ENCODE results near the gene CARM1.
A peak's percentile ranks its signal among the peaks of the same experiment; 100 is the strongest.
"Not testable (repeated sequence)": the region's sequence is repeated elsewhere in the genome, so short reads cannot be mapped to it uniquely, and the experiment has no call there.

Gene CARM1

GRCh38 chr19:10846500-10847202 is 24.7 kb upstream of the CARM1 start:
- DNase-seq (ENCODE audit: low read depth): no peak

- DNase-seq (ENCODE audit: low read depth): no peak
Measured at GRCh38 chr19:10848230-10848856, 23.0 kb upstream of the CARM1 start, which contains the start of gene C19orf38. TSS of gene C19orf38 (plus strand) at chr19:10848415. CDS start at chr19:10848509, 94 bp downstream.

- DNase-seq (ENCODE audit: low read depth): no peak
Measured at GRCh38 chr19:10850631-10851030, 20.7 kb upstream of the CARM1 start.

GRCh38 chr19:10852098-10852800 is 19.1 kb upstream of the CARM1 start:
- DNase-seq (ENCODE audit: low read depth): peak; percentile 74

- DNase-seq (ENCODE audit: low read depth): no peak
Measured at GRCh38 chr19:10852941-10853340, 18.4 kb upstream of the CARM1 start.

- no peak for DNase-seq (ENCODE audit: low read depth)
Measured at GRCh38 chr19:10854350-10855089, 16.8 kb upstream of the CARM1 start.

GRCh38 chr19:10855879-10856522 is 15.4 kb upstream of the CARM1 start:
- no peak for DNase-seq (ENCODE audit: low read depth)

- DNase-seq (ENCODE audit: low read depth): not testable (repeated sequence)
Measured at GRCh38 chr19:10856899-10857298, 14.5 kb upstream of the CARM1 start.

GRCh38 chr19:10858204-10858828 is 13.0 kb upstream of the CARM1 start:
- DNase-seq (ENCODE audit: low read depth): no peak

- DNase-seq (ENCODE audit: low read depth): peak; percentile 28
Measured at GRCh38 chr19:10861103-10861651, 10.2 kb upstream of the CARM1 start.

- no peak for DNase-seq (ENCODE audit: low read depth)
Measured at GRCh38 chr19:10862561-10863106, 8.7 kb upstream of the CARM1 start.

- peak; percentile 43 for DNase-seq (ENCODE audit: low read depth)
Measured at GRCh38 chr19:10863107-10863717, 8.1 kb upstream of the CARM1 start.

GRCh38 chr19:10864538-10864899 is 6.8 kb upstream of the CARM1 start:
- DNase-seq (ENCODE audit: low read depth): peak; percentile 60

- DNase-seq (ENCODE audit: low read depth): no peak
Measured at GRCh38 chr19:10866495-10866894, 4.9 kb upstream of the CARM1 start.

GRCh38 chr19:10868872-10869547 is 2.3 kb upstream of the CARM1 start:
- DNase-seq (ENCODE audit: low read depth): no peak

GRCh38 chr19:10869872-10870311 is 1.5 kb upstream of the CARM1 start:
- DNase-seq (ENCODE audit: low read depth): not testable (repeated sequence)

GRCh38 chr19:10870501-10870954 is 825 bp upstream of the CARM1 start:
- DNase-seq (ENCODE audit: low read depth): no peak

GRCh38 chr19:10871711-10872545 is 575 bp downstream of the CARM1 start:
- DNase-seq (ENCODE audit: low read depth): no peak

All from iris pigment epithelial cell (primary cell).